ENCODE results near the gene ITGB4.
A peak's percentile ranks its signal among the peaks of the same experiment; 100 is the strongest.

ITGB4 gene

DNA sequence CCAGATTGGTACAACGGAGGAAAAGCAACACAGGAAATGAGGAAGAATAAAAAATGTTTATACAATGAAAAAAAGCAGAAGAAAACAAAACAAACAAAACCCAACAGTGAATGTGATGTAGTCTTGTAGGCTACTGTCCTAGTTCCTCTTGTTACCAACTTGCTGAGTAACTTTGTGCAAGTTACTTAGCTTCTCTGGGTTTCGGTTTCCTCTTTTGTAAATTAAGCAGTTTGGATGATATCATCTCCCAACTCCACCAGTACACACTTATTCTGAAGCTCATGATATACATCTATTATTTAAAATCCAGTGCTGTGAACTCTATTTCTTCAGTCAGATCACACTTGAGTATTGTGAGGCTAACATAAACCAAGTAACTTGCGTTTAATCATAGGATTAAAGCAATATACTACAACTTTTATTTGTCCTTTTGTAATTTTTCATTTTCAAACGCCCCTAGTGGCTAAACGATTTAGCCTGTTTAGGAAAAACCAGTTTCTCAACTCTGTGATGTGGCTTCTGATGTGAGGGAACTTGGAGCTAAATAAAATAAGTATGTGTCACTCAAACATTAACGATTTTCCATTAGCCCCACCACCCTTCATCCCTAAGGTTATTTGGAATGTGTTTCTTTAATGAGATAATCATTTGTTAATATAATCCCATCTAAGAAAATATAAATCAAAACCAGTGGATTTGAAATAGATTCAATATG, 62.0 kb downstream of the ITGB4 start:
- Mint-ChIP-seq H3K4me3 (peak overlapping the region; percentile 81), H3K36me3 (ENCODE audit: low read depth) (peaks cover 24% of the 10 kb centered on the region), H3K27ac (peak overlapping the region; percentile 99), H3K27me3 (no peaks in the 10 kb centered on the region), H3K4me1 (ENCODE audit: low read depth) (peaks cover 29% of the 10 kb centered on the region), H3K9me3 (no peaks in the 10 kb centered on the region)
- intact Hi-C loops (cut with micrococcal nuclease): no loop called here

DNA sequence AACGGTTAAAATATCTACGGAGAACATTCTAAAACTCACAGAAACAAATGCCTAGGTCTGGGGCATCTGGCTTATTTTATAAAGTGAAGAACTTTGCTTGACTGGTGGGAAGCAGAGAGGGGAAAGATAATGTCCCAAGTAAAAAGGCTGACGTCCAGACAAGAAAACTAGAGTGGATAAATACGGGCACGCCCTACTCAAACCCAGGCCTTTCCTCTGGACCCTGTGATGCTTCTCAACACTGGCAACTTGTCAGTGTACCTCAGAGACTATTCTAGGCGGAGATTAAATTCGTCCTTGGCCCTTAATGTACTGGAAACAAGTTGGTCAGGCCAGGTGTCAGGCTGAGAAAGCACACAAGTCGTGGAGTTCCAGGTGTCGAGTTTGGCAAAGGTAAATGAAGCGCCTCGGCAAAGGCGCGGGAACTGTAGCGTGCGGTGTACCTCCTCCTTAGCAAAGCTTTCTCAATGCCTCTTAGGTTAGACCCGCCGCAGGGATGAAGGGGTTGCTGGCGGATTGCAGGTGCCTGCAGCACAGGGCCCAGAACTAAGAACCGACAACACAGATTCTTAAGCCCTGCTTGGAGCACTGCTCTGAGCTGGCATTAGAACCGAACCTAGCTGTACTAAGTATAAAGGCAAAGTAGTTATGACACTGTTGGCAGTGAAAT, 62.7 kb downstream of the ITGB4 start:
- no peaks in the 10 kb centered on the region for H3K9me3 Mint-ChIP-seq
- peak overlapping the region; percentile 99 for H3K27ac Mint-ChIP-seq
- intact Hi-C loops (cut with micrococcal nuclease): loop anchor here (1.0 kb wide), 1 partner anchor 71 kb away; the partner anchor contains the start of gene WBP2
- H3K36me3 Mint-ChIP-seq (ENCODE audit: low read depth): peaks cover 17% of the 10 kb centered on the region
- peak overlapping the region; percentile 81 for H3K4me3 Mint-ChIP-seq
- no peaks in the 10 kb centered on the region for H3K27me3 Mint-ChIP-seq
- H3K4me1 Mint-ChIP-seq (ENCODE audit: low read depth): peaks cover 29% of the 10 kb centered on the region

- intact Hi-C loops (cut with micrococcal nuclease): loop anchor here (1.0 kb wide), 1 partner anchor 71 kb away; the partner anchor contains the start of gene WBP2
- H3K4me1 Mint-ChIP-seq (ENCODE audit: low read depth): peaks cover 29% of the 10 kb centered on the region
- H3K36me3 Mint-ChIP-seq (ENCODE audit: low read depth): peaks cover 11% of the 10 kb centered on the region
- peak within 1 kb of the TSS; percentile 99 for H3K27ac Mint-ChIP-seq
- H3K9me3 Mint-ChIP-seq: no peaks in the 10 kb centered on the region
- H3K27me3 Mint-ChIP-seq: no peaks in the 10 kb centered on the region
- H3K4me3 Mint-ChIP-seq: peak within 1 kb of the TSS; percentile 81
These were observed 63.3 kb downstream of the ITGB4 start, which contains the start of gene UNK for GRCh38 chr17:75784473-75785015. Gene UNK (plus strand): TSS chr17:75784806. CDS start chr17:75784881, 75 bp downstream.

DNA sequence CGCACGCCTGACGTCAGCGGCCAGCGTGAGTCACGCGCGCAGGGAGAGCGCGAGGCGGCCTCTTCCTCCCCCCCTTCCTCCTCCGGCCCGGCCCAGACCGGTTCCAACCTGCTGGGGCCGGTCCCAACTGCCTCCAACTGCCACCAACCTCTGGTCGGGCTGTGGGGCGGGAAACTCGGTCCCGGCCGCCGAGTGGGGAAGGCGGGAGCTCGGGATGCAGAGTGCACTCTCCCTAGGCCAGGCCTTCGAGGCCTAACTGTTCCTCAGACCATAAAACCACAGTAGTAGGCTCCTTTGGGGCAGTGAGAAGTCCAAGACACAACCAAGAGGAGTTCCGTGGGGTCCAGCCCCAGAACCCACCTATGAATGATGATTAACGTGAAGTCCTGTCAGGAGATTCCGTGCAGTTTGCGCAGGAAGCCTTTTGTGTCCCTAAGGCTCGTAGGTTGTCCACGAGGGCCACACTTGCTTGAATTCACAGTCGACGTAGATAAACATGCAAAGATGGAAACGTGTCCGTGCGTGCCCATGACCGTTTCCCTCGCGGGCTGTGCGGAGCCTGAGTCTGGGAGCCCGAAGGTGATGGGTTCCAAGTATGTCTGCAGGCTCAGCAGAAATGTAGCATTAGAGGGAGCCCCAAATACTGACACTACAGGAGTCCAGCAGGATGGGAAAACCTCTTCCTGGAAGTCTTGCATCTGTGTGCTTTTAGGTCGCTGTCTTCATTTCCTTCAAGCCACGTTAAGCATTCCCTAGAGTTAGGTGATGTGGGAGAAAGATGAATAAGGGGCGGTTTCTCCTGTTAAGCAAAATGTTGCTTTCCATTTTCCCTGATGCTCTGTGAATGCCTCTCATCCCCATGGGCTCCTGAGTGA, 64.0 kb downstream of the ITGB4 start:
- Mint-ChIP-seq H3K36me3 (ENCODE audit: low read depth) (peaks cover 7% of the 10 kb centered on the region), H3K27me3 (no peaks in the 10 kb centered on the region), H3K27ac (peak overlapping the region; percentile 99), H3K4me1 (ENCODE audit: low read depth) (peaks cover 29% of the 10 kb centered on the region), H3K4me3 (peak overlapping the region; percentile 81), H3K9me3 (no peaks in the 10 kb centered on the region)
- intact Hi-C loops (cut with micrococcal nuclease): no loop called here

- Mint-ChIP-seq H3K27ac (no peak overlapping the region), H3K36me3 (ENCODE audit: low read depth) (peaks cover 27% of the 10 kb centered on the region), H3K27me3 (no peaks in the 10 kb centered on the region), H3K4me3 (no peak overlapping the region), H3K9me3 (no peaks in the 10 kb centered on the region), H3K4me1 (ENCODE audit: low read depth) (peaks cover 18% of the 10 kb centered on the region)
- intact Hi-C loops (cut with micrococcal nuclease): no loop called here
These were observed 70.0 kb downstream of the ITGB4 start for GRCh38 chr17:75791254-75791653.

DNA sequence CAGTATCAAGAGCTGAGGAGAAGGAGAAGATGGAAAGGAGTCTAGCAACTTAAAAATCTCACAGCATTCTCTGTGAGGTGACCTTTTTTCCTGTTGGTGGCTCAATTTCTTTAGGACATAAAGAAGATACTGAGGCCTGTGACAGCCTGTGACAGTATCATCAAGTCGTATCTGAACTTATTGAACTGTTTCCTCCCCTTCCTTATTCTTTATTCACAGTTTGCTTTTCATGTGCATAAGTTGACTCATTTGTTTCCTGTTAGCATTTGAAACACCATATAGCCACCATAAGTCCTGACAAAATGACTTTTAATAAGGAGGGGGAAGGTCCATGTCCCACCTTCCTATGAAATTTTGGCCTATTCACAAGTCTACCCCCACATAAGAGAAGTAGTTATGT, 72.2 kb downstream of the ITGB4 start:
- no peaks in the 10 kb centered on the region for H3K9me3 Mint-ChIP-seq
- peaks cover 46% of the 10 kb centered on the region for H3K36me3 Mint-ChIP-seq (ENCODE audit: low read depth)
- H3K27ac Mint-ChIP-seq: no peak overlapping the region
- intact Hi-C loops (cut with micrococcal nuclease): no loop called here
- H3K27me3 Mint-ChIP-seq: no peaks in the 10 kb centered on the region
- no peak overlapping the region for H3K4me3 Mint-ChIP-seq
- peaks cover 6% of the 10 kb centered on the region for H3K4me1 Mint-ChIP-seq (ENCODE audit: low read depth)

DNA sequence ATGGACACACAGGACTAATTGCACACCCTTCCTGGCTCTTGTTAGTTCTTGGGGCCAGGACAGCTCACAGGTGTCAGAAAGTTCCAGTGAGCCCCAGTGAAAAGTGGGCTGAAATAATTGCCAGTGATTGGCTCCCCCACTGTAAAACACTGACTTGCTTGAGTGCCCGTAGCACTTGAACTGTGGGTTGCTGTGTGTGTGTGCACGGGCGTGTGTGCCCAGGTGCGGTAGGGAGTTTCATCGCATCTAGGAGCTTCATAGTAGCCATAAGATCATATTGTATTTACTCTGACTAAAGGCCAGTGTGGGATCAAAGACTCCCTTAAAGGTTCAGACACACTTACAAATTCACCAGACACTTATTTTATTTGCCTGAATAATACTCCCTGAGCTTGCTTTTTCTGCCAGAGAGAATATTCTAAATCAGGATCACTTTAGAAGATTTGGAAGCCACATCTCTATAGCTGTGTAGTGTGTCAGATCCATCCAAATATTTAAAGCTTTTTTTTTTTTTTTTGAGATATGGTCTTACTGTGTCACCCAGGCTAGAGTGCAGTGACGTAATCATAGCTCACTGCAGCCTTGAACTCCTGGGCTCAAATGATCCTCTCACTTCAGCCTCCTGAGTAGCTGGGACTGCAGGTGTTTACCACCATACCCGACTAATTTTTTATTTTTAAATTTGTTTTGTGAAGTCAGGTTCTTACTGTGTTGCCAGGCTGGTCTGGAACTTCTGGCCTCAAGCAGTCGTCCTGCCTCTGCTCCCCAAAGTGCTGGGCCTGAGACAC, 74.8 kb downstream of the ITGB4 start:
- Mint-ChIP-seq H3K4me3 (no peak overlapping the region), H3K36me3 (ENCODE audit: low read depth) (peaks cover 70% of the 10 kb centered on the region), H3K27ac (no peak overlapping the region), H3K9me3 (no peaks in the 10 kb centered on the region), H3K27me3 (no peaks in the 10 kb centered on the region), H3K4me1 (ENCODE audit: low read depth) (peaks cover 6% of the 10 kb centered on the region)
- intact Hi-C loops (cut with micrococcal nuclease): no loop called here

GRCh38 chr17:75799402-75799801, 78.1 kb downstream of the ITGB4 start:
- Mint-ChIP-seq H3K4me1 (ENCODE audit: low read depth) (no peaks in the 10 kb centered on the region), H3K4me3 (no peak overlapping the region), H3K36me3 (ENCODE audit: low read depth) (peaks cover 82% of the 10 kb centered on the region), H3K27ac (no peak overlapping the region), H3K27me3 (no peaks in the 10 kb centered on the region), H3K9me3 (no peaks in the 10 kb centered on the region)
- intact Hi-C loops (cut with micrococcal nuclease): no loop called here

DNA sequence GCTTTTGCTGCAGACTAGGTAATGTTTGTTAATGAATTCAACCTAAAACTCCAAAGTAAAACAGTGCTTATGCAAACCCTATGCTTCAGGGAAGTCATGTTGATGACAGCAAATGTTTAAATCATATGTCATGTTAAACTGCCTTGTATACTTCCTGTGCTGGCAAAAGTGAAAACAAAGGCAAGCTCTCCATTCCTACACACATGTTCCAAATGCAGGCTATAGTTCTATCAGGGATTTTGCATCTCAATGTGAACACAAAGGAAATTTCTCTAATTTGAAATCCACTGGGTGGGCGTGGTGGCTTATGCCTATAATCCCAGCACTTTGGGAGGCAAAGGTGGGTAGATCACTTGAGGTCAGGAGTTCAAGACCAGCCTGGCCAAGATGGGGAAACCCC, 82.6 kb downstream of the ITGB4 start:
- H3K27ac Mint-ChIP-seq: no peak overlapping the region
- H3K27me3 Mint-ChIP-seq: no peaks in the 10 kb centered on the region
- peaks cover 50% of the 10 kb centered on the region for H3K36me3 Mint-ChIP-seq (ENCODE audit: low read depth)
- H3K9me3 Mint-ChIP-seq: no peaks in the 10 kb centered on the region
- no peaks in the 10 kb centered on the region for H3K4me1 Mint-ChIP-seq (ENCODE audit: low read depth)
- intact Hi-C loops (cut with micrococcal nuclease): no loop called here
- no peak overlapping the region for H3K4me3 Mint-ChIP-seq

GRCh38 chr17:75806822-75807500, 85.7 kb downstream of the ITGB4 start:
- intact Hi-C loops (cut with micrococcal nuclease): no loop called here

More at GRCh38 chr17:75806822-75807500, 85.7 kb downstream of the ITGB4 start:
- Mint-ChIP-seq H3K4me3 (no peak overlapping the region), H3K9me3 (no peaks in the 10 kb centered on the region), H3K27ac (no peak overlapping the region), H3K36me3 (ENCODE audit: low read depth) (peaks cover 52% of the 10 kb centered on the region), H3K27me3 (no peaks in the 10 kb centered on the region), H3K4me1 (ENCODE audit: low read depth) (no peaks in the 10 kb centered on the region)

All from dendritic cell treated with granulocyte-macrophage colony-stimulating factor and Interleukin-4, amounts not matched to agents 40 ng/mL and 50 ng/mL, for 4 days (primary cell).